Endodermal cell (in vitro differentiated cells): ENCODE data around the gene RBM22. TPM values are rescaled to one million over a fixed set of nuclear protein-coding genes. Genes with fewer than 3 reads are reported as not detected.

ENCODE experiments used
- DNase-seq: peaks from one replicate; pipeline ENCODE4 v3.0.0-alpha.2; 2017
- H3K27ac ChIP-seq: 2 replicates; pipeline ENCODE4 v1.5.1; 2013; ENCODE audit warnings: mild to moderate bottlenecking, low read depth, low read length, moderate library complexity
- H3K27me3 ChIP-seq: 2 replicates; pipeline ENCODE4 v1.6.1; 2013; ENCODE audit warnings: mild to moderate bottlenecking, low read length, moderate library complexity; ENCODE audit not compliant: insufficient read depth, control insufficient read depth, poor library complexity, severe bottlenecking
- H3K36me3 ChIP-seq: 2 replicates; pipeline ENCODE4 v1.7.0; 2013; ENCODE audit warnings: mild to moderate bottlenecking, low read length, moderate library complexity; ENCODE audit not compliant: control insufficient read depth, insufficient read depth
- H3K4me1 ChIP-seq: one replicate; pipeline ENCODE4 v1.7.0; 2013; ENCODE audit warnings: low read length; ENCODE audit not compliant: control insufficient read depth, insufficient read depth
- H3K4me3 ChIP-seq: 2 replicates; pipeline ENCODE4 v1.5.1; 2013; ENCODE audit warnings: mild to moderate bottlenecking, low read length, moderate library complexity
- H3K9ac ChIP-seq: 2 replicates; pipeline ENCODE4 v1.6.1; 2013; ENCODE audit warnings: mild to moderate bottlenecking, low read length, moderate library complexity; ENCODE audit not compliant: poor library complexity, severe bottlenecking; ENCODE audit errors: extremely low read depth
- H3K9me3 ChIP-seq: 2 replicates; pipeline ENCODE4 v1.6.1; 2013; ENCODE audit warnings: mild to moderate bottlenecking, low read length, moderate library complexity; ENCODE audit not compliant: control insufficient read depth
- H3K27ac Mint-ChIP-seq: 2 replicates; pipeline ENCODE4 v1.8.0; 2020; ENCODE audit warnings: mixed read lengths
- H3K27me3 Mint-ChIP-seq: 2 replicates; pipeline ENCODE4 v1.8.0; 2021; ENCODE audit warnings: mild to moderate bottlenecking, mixed read lengths; ENCODE audit not compliant: insufficient read depth
- H3K36me3 Mint-ChIP-seq: 2 replicates; pipeline ENCODE4 v1.8.0; 2020; ENCODE audit warnings: low read depth, mixed read lengths
- H3K4me1 Mint-ChIP-seq: 2 replicates; pipeline ENCODE4 v1.8.0; 2020; ENCODE audit warnings: mixed read lengths
- H3K4me3 Mint-ChIP-seq: 2 replicates; pipeline ENCODE4 v1.8.0; 2020; ENCODE audit warnings: mild to moderate bottlenecking, moderate library complexity, mixed read lengths
- H3K9me3 Mint-ChIP-seq: 2 replicates; pipeline ENCODE4 v1.8.0; 2020; ENCODE audit warnings: mild to moderate bottlenecking, mixed read lengths
- CTCF ChIP-seq: fragments of 200-600 bp; sonication (generic); conservative IDR thresholded peaks from 2 replicates; pipeline ENCODE4 v1.5.0; 2021; ENCODE audit warnings: antibody characterized with exemption, mild to moderate bottlenecking
- WGBS, 2 experiments: methylation state at CpG; one replicate each; pipeline versions ENCODE4 v1.1.5 to v1.1.7; 2013; ENCODE audit warnings: missing lambda C conversion rate in 2 of 2, mixed read lengths in 1 of 2; ENCODE audit not compliant: insufficient coverage in 1 of 2, insufficient read length in 1 of 2; 5-methylcytosine and 5-hydroxymethylcytosine counted together
- total RNA-seq, 2 donors: library from RNA; stranded (reverse); fragmentation: NEBNext Ultra II Directional in 1 of 2; extraction: Animal tissue kit (Norgen Biotek cat#: 25700) in 1 of 2; gene quantifications; 2 replicates in 1 of 2; 3 replicates in 1 of 2; pipeline ENCODE4 v1.2.1, GENCODE V29; 2021

The RBM22 gene
- total RNA-seq, 2 donors from 2014 or later: 42.7 to 44.3 TPM

GRCh38 chr5:150690760-150691159 lies 10.1 kb downstream of the RBM22 start:
- no peak for DNase-seq
- 84 to 85% methylated on average over 6 of the region's 6 CpGs for WGBS, 2 experiments
- no peak overlapping the region for H3K9ac ChIP-seq
- H3K36me3 ChIP-seq: peaks cover 50% of the 10 kb centered on the region
- no peaks in the 10 kb centered on the region for H3K9me3 ChIP-seq
- Mint-ChIP-seq H3K36me3 (peaks cover 62% of the 10 kb centered on the region), H3K4me1 (peaks cover 6% of the 10 kb centered on the region), H3K27ac (peak overlapping the region; percentile 24), H3K27me3 (no peaks in the 10 kb centered on the region), H3K9me3 (no peaks in the 10 kb centered on the region), H3K4me3 (no peak overlapping the region)
- H3K27me3 ChIP-seq: no peaks in the 10 kb centered on the region
- H3K4me3 ChIP-seq: no peak overlapping the region
- H3K4me1 ChIP-seq: no peaks in the 10 kb centered on the region
- no peak for TF ChIP-seq CTCF
- no peak overlapping the region for H3K27ac ChIP-seq

- peaks cover 47% of the 10 kb centered on the region for H3K36me3 Mint-ChIP-seq
- H3K4me1 Mint-ChIP-seq: peaks cover 6% of the 10 kb centered on the region
- no peak for TF ChIP-seq CTCF
- Histone ChIP-seq H3K4me1 (no peaks in the 10 kb centered on the region), H3K9ac (no peak overlapping the region), H3K4me3 (no peak overlapping the region), H3K27me3 (no peaks in the 10 kb centered on the region), H3K36me3 (peaks cover 34% of the 10 kb centered on the region), H3K27ac (no peak overlapping the region), H3K9me3 (no peaks in the 10 kb centered on the region)
- 92% methylated on average over 1 of the region's 1 CpG; no CpG with 5 or more reads in 1 of the 2 experiments for WGBS, 2 experiments
- no peaks in the 10 kb centered on the region for H3K27me3 Mint-ChIP-seq
- no peak overlapping the region for H3K4me3 Mint-ChIP-seq
- no peak overlapping the region for H3K27ac Mint-ChIP-seq
- H3K9me3 Mint-ChIP-seq: no peaks in the 10 kb centered on the region
- DNase-seq: no peak
These were observed 11.7 kb downstream of the RBM22 start for GRCh38 chr5:150689120-150689519.

GRCh38 chr5:150676578-150676977 lies 24.3 kb downstream of the RBM22 start:
- Mint-ChIP-seq H3K4me3 (no peak overlapping the region), H3K9me3 (no peaks in the 10 kb centered on the region), H3K4me1 (peaks cover 7% of the 10 kb centered on the region), H3K27me3 (no peaks in the 10 kb centered on the region), H3K27ac (no peak overlapping the region), H3K36me3 (peaks cover 21% of the 10 kb centered on the region)
- H3K27ac ChIP-seq: no peak overlapping the region
- no peak for TF ChIP-seq CTCF
- H3K4me3 ChIP-seq: no peak overlapping the region
- 92 to 95% methylated on average over 6 to 9 of the region's 9 CpGs for WGBS, 2 experiments
- no peaks in the 10 kb centered on the region for H3K9me3 ChIP-seq
- H3K36me3 ChIP-seq: no peaks in the 10 kb centered on the region
- no peak overlapping the region for H3K9ac ChIP-seq
- H3K27me3 ChIP-seq: no peaks in the 10 kb centered on the region
- H3K4me1 ChIP-seq: peaks cover 3% of the 10 kb centered on the region
- DNase-seq: no peak
